GM18951 (cell line): ENCODE results near the gene SESN3.
"Not testable (repeated sequence)": the region's sequence is repeated elsewhere in the genome, so short reads cannot be mapped to it uniquely, and the experiment has no call there.

Experiments used
- POLR2A ChIP-seq: IDR thresholded peaks from 4 replicates; pipeline ENCODE4 v1.6.1; 2011; ENCODE audit warnings: mild to moderate bottlenecking; ENCODE audit not compliant: insufficient read length, insufficient read depth; ENCODE audit errors: extremely low read depth
- in situ Hi-C: fragments of 300-500 bp; cut with MboI; formaldehyde crosslinking; loops from one replicate; pipeline ENCODE4 v1.12.0; 2022; ENCODE audit warnings: low sequenced_read_pairs, mixed read lengths, inconsistent platforms; ENCODE audit not compliant: unreplicated experiment

Gene SESN3

DNA sequence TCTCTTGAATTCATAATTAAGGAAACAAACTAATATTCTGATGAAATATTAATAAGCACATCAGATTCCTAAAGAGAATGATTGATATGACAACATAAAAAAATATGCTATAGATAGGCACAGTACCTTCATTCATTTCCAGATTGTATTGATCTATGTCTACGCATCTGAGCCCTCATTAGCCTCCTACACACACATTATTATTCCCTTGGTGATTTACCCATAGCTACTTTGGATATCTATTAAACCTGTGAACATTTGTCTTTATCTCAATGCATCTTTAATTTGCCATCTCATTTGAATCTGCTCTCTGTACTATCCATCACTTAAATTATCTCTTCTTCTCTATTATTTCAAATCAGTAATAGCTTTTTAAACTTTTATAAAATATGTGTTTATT lies 18.4 kb downstream of the SESN3 start:
- in situ Hi-C loops: no loop called here
- no peak for TF ChIP-seq POLR2A

- in situ Hi-C loops: not testable (repeated sequence)
Measured at GRCh38 chr11:95209535-95209934, 21.5 kb downstream of the SESN3 start.

- no peak for TF ChIP-seq POLR2A
- in situ Hi-C loops: no loop called here
Measured at GRCh38 chr11:95200781-95201457, 30.1 kb downstream of the SESN3 start.

DNA sequence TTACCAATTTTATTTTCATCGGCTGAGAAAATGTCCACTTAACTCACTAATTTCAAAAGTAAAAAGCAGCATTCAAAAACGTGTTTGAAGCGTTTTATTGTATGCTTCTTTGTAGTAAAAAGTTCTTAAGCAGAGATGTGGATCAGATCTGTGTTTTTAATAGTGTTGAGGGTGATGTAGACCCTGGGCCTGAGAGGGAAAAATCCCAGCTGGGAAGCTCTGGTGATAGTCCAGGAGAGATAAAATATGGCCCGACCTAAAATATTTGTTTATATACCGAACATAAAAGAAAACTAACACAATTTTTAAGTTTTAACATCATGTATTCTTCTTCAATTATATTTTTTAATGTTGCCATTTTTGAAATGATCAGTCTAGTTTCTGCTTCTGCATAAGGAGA lies 35.2 kb downstream of the SESN3 start:
- in situ Hi-C loops: no loop called here
- no peak for TF ChIP-seq POLR2A

GRCh38 chr11:95193541-95193940 lies 37.5 kb downstream of the SESN3 start:
- in situ Hi-C loops: no loop called here

GRCh38 chr11:95192717-95193116 lies 38.3 kb downstream of the SESN3 start:
- no peak for TF ChIP-seq POLR2A
- in situ Hi-C loops: no loop called here

More at GRCh38 chr11:95193541-95193940, 37.5 kb downstream of the SESN3 start:
- TF ChIP-seq POLR2A: no peak

DNA sequence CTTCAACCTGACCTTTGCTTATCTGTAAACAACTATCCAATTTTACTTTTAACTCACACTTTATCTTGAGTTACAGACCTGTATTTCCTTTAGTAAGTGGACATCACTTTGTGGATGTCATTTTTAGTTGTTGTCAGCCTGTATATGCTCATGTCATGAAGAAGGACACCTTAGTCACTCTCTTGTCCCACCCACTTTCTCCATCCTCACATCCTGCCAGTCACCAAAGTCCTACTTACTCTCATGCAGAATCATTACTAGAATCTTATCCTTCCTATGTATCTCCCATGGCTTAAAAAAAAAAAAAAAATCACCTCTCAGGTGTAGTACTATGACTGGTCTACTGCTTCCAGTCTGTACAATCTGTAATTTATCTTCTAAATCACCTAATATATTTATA lies 43.3 kb downstream of the SESN3 start:
- TF ChIP-seq POLR2A: no peak
- in situ Hi-C loops: no loop called here

DNA sequence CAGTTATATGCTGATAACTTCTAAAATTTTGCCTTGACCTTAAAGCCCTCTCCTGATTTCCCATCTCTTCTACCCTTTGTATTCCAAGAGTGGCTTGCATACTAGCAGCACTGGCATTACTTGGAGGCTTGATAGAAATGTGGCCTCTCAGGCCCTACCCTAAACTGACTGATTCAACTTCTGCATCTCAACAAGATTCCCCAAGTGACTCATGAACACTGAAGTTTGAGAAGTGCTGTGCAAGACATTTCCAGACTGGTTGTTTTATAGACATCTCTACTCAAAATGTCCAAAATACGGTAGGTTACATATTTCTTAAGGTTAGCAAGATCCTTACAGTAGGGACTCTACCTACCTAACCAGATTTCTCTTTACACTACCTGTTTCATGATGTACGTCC lies 48.6 kb downstream of the SESN3 start:
- in situ Hi-C loops: no loop called here
- no peak for TF ChIP-seq POLR2A

- TF ChIP-seq POLR2A: no peak
- in situ Hi-C loops: no loop called here
Measured at GRCh38 chr11:95175818-95176380, 55.1 kb downstream of the SESN3 start.

DNA sequence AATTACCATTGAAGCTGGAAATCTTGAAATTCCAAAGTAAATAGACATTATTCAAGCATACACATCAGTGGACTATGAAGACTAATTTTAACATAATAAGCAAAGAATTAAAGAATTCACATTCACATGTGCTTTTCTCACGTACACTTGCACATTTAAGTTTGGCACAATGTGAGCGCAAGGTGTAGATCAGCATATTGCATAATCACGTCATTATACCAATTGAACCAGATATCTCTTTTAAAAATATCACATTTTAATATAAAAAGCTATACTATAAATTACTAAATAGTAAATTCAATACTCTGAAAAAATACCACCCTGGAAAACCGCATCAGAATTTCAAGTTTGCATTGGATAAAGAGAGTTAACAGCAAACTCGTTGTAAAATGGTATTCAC lies 60.7 kb downstream of the SESN3 start:
- TF ChIP-seq POLR2A: no peak
- in situ Hi-C loops: loop anchor here (25.0 kb wide), 1 partner anchor 1267 kb away; no protein-coding TSS in a partner anchor

- TF ChIP-seq POLR2A: no peak
- in situ Hi-C loops: loop anchor here (25.0 kb wide), 1 partner anchor 1271 kb away; no protein-coding TSS in a partner anchor
Measured at GRCh38 chr11:95166781-95167180, 64.2 kb downstream of the SESN3 start.

DNA sequence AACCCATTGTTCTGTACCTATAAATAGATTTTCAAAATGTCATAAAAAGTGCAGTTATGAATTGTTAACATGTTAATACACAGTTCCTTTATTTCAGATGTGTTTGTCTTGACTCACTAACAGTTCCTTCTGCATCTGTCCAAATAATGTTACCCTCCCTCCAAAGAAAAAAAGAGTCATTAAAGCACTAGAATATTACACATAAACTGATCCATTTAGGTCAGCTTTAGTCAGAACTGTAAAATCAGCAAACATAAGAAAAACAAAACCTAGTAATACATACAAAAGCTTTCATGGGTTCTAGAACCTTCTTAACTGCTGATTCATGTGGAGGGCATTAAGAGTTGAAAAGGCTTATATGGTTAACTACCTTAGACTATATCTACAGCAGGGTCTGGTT lies 65.4 kb downstream of the SESN3 start:
- in situ Hi-C loops: loop anchor here (25.0 kb wide), 1 partner anchor 1272 kb away; no protein-coding TSS in a partner anchor
- TF ChIP-seq POLR2A: no peak

DNA sequence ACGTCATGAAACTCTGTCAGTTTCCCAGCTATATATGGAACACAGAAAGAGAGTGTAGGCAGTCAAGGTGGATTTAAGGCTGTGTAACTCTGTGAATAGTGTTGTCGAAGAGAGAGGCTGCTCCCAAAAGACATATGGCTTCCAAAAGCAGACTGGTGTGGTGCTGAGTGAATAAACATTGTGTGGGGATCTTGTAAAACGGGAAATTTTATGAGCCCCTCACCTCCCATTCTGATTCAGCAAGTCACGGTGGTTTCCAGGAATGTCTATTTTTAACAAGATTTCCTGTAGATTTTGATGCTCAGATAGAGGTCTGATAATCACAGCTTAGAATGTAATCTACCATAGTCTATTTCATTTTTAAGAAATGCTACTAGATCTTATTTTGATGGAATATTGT lies 67.9 kb downstream of the SESN3 start:
- TF ChIP-seq POLR2A: no peak
- in situ Hi-C loops: loop anchor here (25.0 kb wide), 1 partner anchor 1274 kb away; no protein-coding TSS in a partner anchor

GRCh38 chr11:95161248-95161647 lies 69.8 kb downstream of the SESN3 start:
- in situ Hi-C loops: loop anchor here (25.0 kb wide), 1 partner anchor 1276 kb away; no protein-coding TSS in a partner anchor
- TF ChIP-seq POLR2A: no peak
